ENCODE data around the gene CBX2. TPM values are rescaled to one million over a fixed set of nuclear protein-coding genes. Genes with fewer than 3 reads are reported as not detected.

The CBX2 gene
- total and polyA plus RNA-seq, 7 experiments from 2014 or later, result 0.24 to 4.4 (median 0.41) TPM; not detected in 1

DNA sequence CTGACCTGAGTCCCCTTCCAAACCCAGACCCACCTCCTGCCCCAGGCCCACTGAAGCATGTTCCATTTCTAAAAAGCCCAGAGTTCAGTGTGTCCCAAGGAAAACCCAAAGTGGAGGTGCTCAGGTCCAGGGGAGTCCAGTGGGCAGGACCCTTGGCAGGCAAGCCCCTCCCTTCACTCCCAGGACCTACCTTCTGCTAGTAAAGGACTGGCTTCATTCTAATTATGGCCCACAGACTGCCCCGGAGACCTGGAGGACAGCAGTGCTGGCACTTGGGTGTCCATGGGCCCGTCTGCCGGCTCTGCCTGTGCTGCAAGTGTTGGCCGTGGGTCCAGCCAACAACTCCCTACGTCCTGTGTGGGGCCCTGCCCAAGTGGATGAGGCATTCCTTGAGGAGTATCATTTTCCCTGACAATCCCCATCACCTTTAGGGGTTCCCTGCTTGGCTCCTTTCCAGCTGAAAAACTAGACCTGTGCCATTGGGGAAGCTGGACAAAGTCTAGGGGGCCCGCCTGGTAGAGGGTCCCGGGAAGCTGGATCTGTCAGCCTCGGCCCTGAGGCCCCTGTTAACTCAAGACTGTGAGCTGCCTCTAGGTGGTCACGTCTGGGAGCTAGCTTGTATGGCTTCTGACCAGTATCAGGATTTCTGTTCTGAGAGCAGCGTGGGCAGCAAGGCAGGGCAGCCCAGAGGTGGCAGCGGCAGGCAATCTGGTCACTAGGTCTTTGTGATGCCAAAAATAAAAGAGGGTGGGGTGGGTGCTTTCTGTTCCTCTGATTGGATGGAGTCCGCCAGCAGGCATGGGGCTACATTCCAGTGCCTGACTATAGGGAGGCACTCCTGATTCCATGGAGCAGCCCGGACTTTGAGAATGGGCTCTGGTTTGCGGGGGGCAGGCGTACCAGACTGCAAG lies 8.2 kb downstream of the CBX2 start:
- Histone ChIP-seq H3K4me1 (ENCODE audit: control insufficient read depth in 2 of 2, insufficient read depth in 2 of 2, low read length in 2 of 2) (peaks cover 4 to 11% of the 10 kb centered on the region in 2 donors), H3K9me3 (ENCODE audit: control insufficient read depth in 2 of 3, low read length in 3 of 3) (no peaks in the 10 kb centered on the region), H3K4me3 (ENCODE audit: low read length) (no peak overlapping the region), H3K36me3 (ENCODE audit: control insufficient read depth in 2 of 3, insufficient read depth in 3 of 3, low read length in 3 of 3) (no peaks in the 10 kb centered on the region), H3K27me3 (ENCODE audit: control insufficient read depth in 2 of 2, insufficient read depth in 2 of 2, low read length in 2 of 2) (peaks cover 6 to 12% of the 10 kb centered on the region in 2 donors), H3K27ac (ENCODE audit: low read depth, low read length) (no peak overlapping the region)
- no peak for DNase-seq
- CTCF ChIA-PET, result no interaction called here
- Mint-ChIP-seq H3K4me3 (no peak overlapping the region), H3K4me1 (peaks cover 0 to 21% (median 8%) of the 10 kb centered on the region in 7 donors), H3K27me3 (peaks cover 47 to 81% (median 57%) of the 10 kb centered on the region in 5 donors), H3K36me3 (no peaks in the 10 kb centered on the region), H3K9me3 (no peaks in the 10 kb centered on the region), H3K27ac (no peak overlapping the region)
- no peak for ATAC-seq
- intact Hi-C loops (cut with micrococcal nuclease), result loop anchor here in 1 of 2 donors (5.0 kb wide), 2 partner anchors 131 to 186 kb away; no protein-coding TSS in a partner anchor
- POLR2A ChIA-PET, result interaction anchor here (1.0 kb wide), 1 partner anchor 10 kb away, joined by 4 read pairs; no protein-coding TSS in a partner anchor

- H3K4me3 ChIP-seq (ENCODE audit: low read length), result no peak overlapping the region
- Mint-ChIP-seq H3K27ac (no peak overlapping the region), H3K4me1 (peaks cover 0 to 17% (median 8%) of the 10 kb centered on the region in 7 donors), H3K4me3 (no peak overlapping the region), H3K9me3 (no peaks in the 10 kb centered on the region), H3K27me3 (peaks cover 46 to 75% (median 54%) of the 10 kb centered on the region in 5 donors), H3K36me3 (no peaks in the 10 kb centered on the region)
- no peak overlapping the region for H3K27ac ChIP-seq (ENCODE audit: low read depth, low read length)
- intact Hi-C loops (cut with micrococcal nuclease), result loop anchor here in 1 of 2 donors (5.0 kb wide), 2 partner anchors 130 to 185 kb away; no protein-coding TSS in a partner anchor
- ChIA-PET CTCF (interaction anchor here (0.5 to 1.1 kb wide), 3 partner anchors 48 to 800 kb away, joined by 3 read pairs; no protein-coding TSS in a partner anchor), POLR2A (no interaction called here)
- H3K9me3 ChIP-seq (ENCODE audit: control insufficient read depth in 2 of 3, low read length in 3 of 3), result no peaks in the 10 kb centered on the region
- no peaks in the 10 kb centered on the region for H3K36me3 ChIP-seq (ENCODE audit: control insufficient read depth in 2 of 3, insufficient read depth in 3 of 3, low read length in 3 of 3)
- peaks cover 11 to 21% of the 10 kb centered on the region in 2 donors for H3K4me1 ChIP-seq (ENCODE audit: control insufficient read depth in 2 of 2, insufficient read depth in 2 of 2, low read length in 2 of 2)
- peaks cover 6 to 21% of the 10 kb centered on the region in 2 donors for H3K27me3 ChIP-seq (ENCODE audit: control insufficient read depth in 2 of 2, insufficient read depth in 2 of 2, low read length in 2 of 2)
- DNase-seq (no peak), ATAC-seq (no peak)
Observed at GRCh38 chr17:79786930-79787643, 9.1 kb downstream of the CBX2 start.

GRCh38 chr17:79788455-79788854 lies 10.5 kb downstream of the CBX2 start:
- ChIA-PET POLR2A (no interaction called here), CTCF (no interaction called here)
- H3K4me3 Mint-ChIP-seq, result peak overlapping the region in 3 of 10 donors; percentile 19 to 69 (median 31)
- peaks cover 40 to 67% (median 57%) of the 10 kb centered on the region in 5 donors for H3K27me3 Mint-ChIP-seq
- no peak for ATAC-seq
- Histone ChIP-seq H3K4me3 (ENCODE audit: low read length) (no peak overlapping the region), H3K27me3 (ENCODE audit: control insufficient read depth in 2 of 2, insufficient read depth in 2 of 2, low read length in 2 of 2) (peaks cover 6 to 21% of the 10 kb centered on the region in 2 donors), H3K9me3 (ENCODE audit: control insufficient read depth in 2 of 3, low read length in 3 of 3) (no peaks in the 10 kb centered on the region), H3K4me1 (ENCODE audit: control insufficient read depth in 2 of 2, insufficient read depth in 2 of 2, low read length in 2 of 2) (peaks cover 11 to 21% of the 10 kb centered on the region in 2 donors), H3K36me3 (ENCODE audit: control insufficient read depth in 2 of 3, insufficient read depth in 3 of 3, low read length in 3 of 3) (no peaks in the 10 kb centered on the region), H3K27ac (ENCODE audit: low read depth, low read length) (no peak overlapping the region)
- H3K4me1 Mint-ChIP-seq, result peaks cover 0 to 22% (median 12%) of the 10 kb centered on the region in 7 donors
- no peaks in the 10 kb centered on the region for H3K36me3 Mint-ChIP-seq
- no peaks in the 10 kb centered on the region for H3K9me3 Mint-ChIP-seq
- no peak for DNase-seq
- intact Hi-C loops (cut with micrococcal nuclease), result loop anchor here in 1 of 2 donors (5.0 kb wide), 2 partner anchors 129 to 184 kb away; no protein-coding TSS in a partner anchor
- peak overlapping the region in 1 of 9 donors; percentile 33 for H3K27ac Mint-ChIP-seq

GRCh38 chr17:79788989-79789942 lies 11.3 kb downstream of the CBX2 start:
- no peak overlapping the region for H3K4me3 ChIP-seq (ENCODE audit: low read length)
- CTCF ChIA-PET, result interaction anchor here (0.6 to 1.2 kb wide), 4 partner anchors 8 to 203 kb away, joined by 3 to 4 read pairs (median 3); no protein-coding TSS in a partner anchor
- no peak for DNase-seq
- no peak for ATAC-seq
- Mint-ChIP-seq H3K4me1 (peaks cover 0 to 22% (median 12%) of the 10 kb centered on the region in 7 donors), H3K4me3 (peak overlapping the region in 5 of 10 donors; percentile 19 to 69 (median 33)), H3K27ac (peak overlapping the region in 2 of 9 donors; percentile 5 to 48), H3K36me3 (peaks cover 0 to 3% (median 0%) of the 10 kb centered on the region in 5 donors), H3K9me3 (no peaks in the 10 kb centered on the region), H3K27me3 (peaks cover 40 to 61% (median 58%) of the 10 kb centered on the region in 5 donors)
- intact Hi-C loops (cut with micrococcal nuclease), result loop anchor here in 1 of 2 donors (5.0 kb wide), 2 partner anchors 128 to 183 kb away; no protein-coding TSS in a partner anchor
- H3K36me3 ChIP-seq (ENCODE audit: control insufficient read depth in 2 of 3, insufficient read depth in 3 of 3, low read length in 3 of 3), result no peaks in the 10 kb centered on the region
- H3K27me3 ChIP-seq (ENCODE audit: control insufficient read depth in 2 of 2, insufficient read depth in 2 of 2, low read length in 2 of 2), result peaks cover 6 to 21% of the 10 kb centered on the region in 2 donors
- H3K4me1 ChIP-seq (ENCODE audit: control insufficient read depth in 2 of 2, insufficient read depth in 2 of 2, low read length in 2 of 2), result peaks cover 11 to 21% of the 10 kb centered on the region in 2 donors
- H3K27ac ChIP-seq (ENCODE audit: low read depth, low read length), result no peak overlapping the region
- POLR2A ChIA-PET, result interaction anchor here (0.6 to 1.3 kb wide), 3 partner anchors 22 to 54 kb away, joined by 3 to 4 read pairs (median 3); no protein-coding TSS in a partner anchor
- no peaks in the 10 kb centered on the region for H3K9me3 ChIP-seq (ENCODE audit: control insufficient read depth in 2 of 3, low read length in 3 of 3)

GRCh38 chr17:79789943-79790804 lies 12.2 kb downstream of the CBX2 start:
- Histone ChIP-seq H3K36me3 (ENCODE audit: control insufficient read depth in 2 of 3, insufficient read depth in 3 of 3, low read length in 3 of 3) (peaks cover 0 to 8% (median 0%) of the 10 kb centered on the region in 3 experiments), H3K27ac (ENCODE audit: low read depth, low read length) (no peak overlapping the region), H3K9me3 (ENCODE audit: control insufficient read depth in 2 of 3, low read length in 3 of 3) (no peaks in the 10 kb centered on the region), H3K4me3 (ENCODE audit: low read length) (no peak overlapping the region), H3K4me1 (ENCODE audit: control insufficient read depth in 2 of 2, insufficient read depth in 2 of 2, low read length in 2 of 2) (peaks cover 11 to 21% of the 10 kb centered on the region in 2 donors), H3K27me3 (ENCODE audit: control insufficient read depth in 2 of 2, insufficient read depth in 2 of 2, low read length in 2 of 2) (peaks cover 6 to 21% of the 10 kb centered on the region in 2 donors)
- Mint-ChIP-seq H3K4me3 (peak overlapping the region in 4 of 10 donors; percentile 13 to 59 (median 40)), H3K36me3 (peaks cover 0 to 3% (median 0%) of the 10 kb centered on the region in 5 donors), H3K27me3 (peaks cover 38 to 61% (median 56%) of the 10 kb centered on the region in 5 donors), H3K27ac (no peak overlapping the region), H3K9me3 (no peaks in the 10 kb centered on the region), H3K4me1 (peaks cover 0 to 22% (median 12%) of the 10 kb centered on the region in 7 donors)
- ChIA-PET POLR2A (interaction anchor here (0.6 to 1.3 kb wide), 2 partner anchors 21 to 29 kb away, joined by 3 to 4 read pairs; no protein-coding TSS in a partner anchor), CTCF (interaction anchor here (1.0 to 1.6 kb wide), 5 partner anchors 44 to 202 kb away, joined by 3 to 4 read pairs (median 3); no protein-coding TSS in a partner anchor)
- ATAC-seq, result peak; percentile 63
- peak in 2 of 9 donors; percentile 21 to 60 for DNase-seq
- intact Hi-C loops (cut with micrococcal nuclease), result loop anchor here in 1 of 2 donors (5.0 kb wide), 2 partner anchors 127 to 182 kb away; no protein-coding TSS in a partner anchor
